Endothelial cell (in vitro differentiated cells): ENCODE results near the gene VWA7. TPM values are rescaled to one million over a fixed set of nuclear protein-coding genes. Genes with fewer than 3 reads are reported as not detected.
A peak's percentile ranks its signal among the peaks of the same experiment; 100 is the strongest.
"Not testable (repeated sequence)": the region's sequence is repeated elsewhere in the genome, so short reads cannot be mapped to it uniquely, and the experiment has no call there.

Experiments used
- DNase-seq: peaks from one replicate; pipeline ENCODE4 v3.0.0; 2021; ENCODE audit warnings: low spot score
- H3K27ac Mint-ChIP-seq: one replicate; pipeline ENCODE4 v1.8.0; 2021; ENCODE audit warnings: mixed read lengths, inconsistent platforms; ENCODE audit not compliant: unreplicated experiment
- H3K27me3 Mint-ChIP-seq: one replicate; pipeline ENCODE4 v1.8.0; 2021; ENCODE audit warnings: mild to moderate bottlenecking, moderate library complexity, mixed read lengths, inconsistent platforms; ENCODE audit not compliant: unreplicated experiment
- H3K36me3 Mint-ChIP-seq: one replicate; pipeline ENCODE4 v1.8.0; 2021; ENCODE audit warnings: mild to moderate bottlenecking, low read depth, mixed read lengths, inconsistent platforms; ENCODE audit not compliant: unreplicated experiment
- H3K4me1 Mint-ChIP-seq: one replicate; pipeline ENCODE4 v1.8.0; 2021; ENCODE audit warnings: mild to moderate bottlenecking, mixed read lengths, inconsistent platforms; ENCODE audit not compliant: unreplicated experiment
- H3K4me3 Mint-ChIP-seq: one replicate; pipeline ENCODE4 v1.8.0; 2021; ENCODE audit warnings: mild to moderate bottlenecking, mixed read lengths, inconsistent platforms; ENCODE audit not compliant: unreplicated experiment
- H3K9me3 Mint-ChIP-seq: one replicate; pipeline ENCODE4 v1.8.0; 2021; ENCODE audit warnings: mixed read lengths, inconsistent platforms; ENCODE audit not compliant: unreplicated experiment
- total RNA-seq: library from RNA; stranded (reverse); fragmentation: NEBNext Ultra II Directional; extraction: Animal tissue kit (Norgen Biotek cat#: 25700); gene quantifications from one replicate; pipeline ENCODE4 v1.2.1, GENCODE V29; 2021; ENCODE audit not compliant: unreplicated experiment
- TF ChIP-seq, protein P1 (sequence below): fragments of 200-600 bp; sonication (generic); IDR thresholded peaks from one replicate; pipeline ENCODE4 v1.5.0; 2021; ENCODE audit warnings: antibody characterized with exemption; ENCODE audit not compliant: unreplicated experiment

The VWA7 gene
- total RNA-seq, 1 donor from 2014 or later, result 0.74 TPM

DNA sequence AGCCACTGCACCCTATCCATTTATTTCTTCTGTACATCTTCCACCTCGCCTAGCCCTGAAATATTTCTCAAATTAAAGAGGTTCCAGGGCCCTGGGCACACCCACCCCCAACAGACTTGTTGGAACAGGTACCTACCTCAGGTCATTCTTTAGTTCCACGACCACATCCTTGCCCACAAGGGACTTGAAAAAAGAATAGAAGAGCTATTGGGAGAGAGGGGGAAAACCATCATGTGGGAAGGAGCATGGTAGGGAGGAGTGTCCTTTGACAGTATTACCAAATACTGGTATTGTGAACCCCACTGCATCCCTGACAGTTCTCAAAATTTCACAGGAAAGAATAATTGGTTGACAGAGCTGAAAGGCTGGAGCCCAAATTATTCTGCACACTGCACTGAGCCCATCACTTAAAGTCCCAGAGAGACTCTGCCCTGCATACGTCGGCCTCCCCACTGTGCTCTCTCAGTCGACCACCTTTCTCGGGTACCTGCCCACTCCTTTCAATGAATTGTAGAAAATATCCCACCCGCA is 28.9 kb upstream of the VWA7 start:
- TF ChIP-seq, protein P1, sequence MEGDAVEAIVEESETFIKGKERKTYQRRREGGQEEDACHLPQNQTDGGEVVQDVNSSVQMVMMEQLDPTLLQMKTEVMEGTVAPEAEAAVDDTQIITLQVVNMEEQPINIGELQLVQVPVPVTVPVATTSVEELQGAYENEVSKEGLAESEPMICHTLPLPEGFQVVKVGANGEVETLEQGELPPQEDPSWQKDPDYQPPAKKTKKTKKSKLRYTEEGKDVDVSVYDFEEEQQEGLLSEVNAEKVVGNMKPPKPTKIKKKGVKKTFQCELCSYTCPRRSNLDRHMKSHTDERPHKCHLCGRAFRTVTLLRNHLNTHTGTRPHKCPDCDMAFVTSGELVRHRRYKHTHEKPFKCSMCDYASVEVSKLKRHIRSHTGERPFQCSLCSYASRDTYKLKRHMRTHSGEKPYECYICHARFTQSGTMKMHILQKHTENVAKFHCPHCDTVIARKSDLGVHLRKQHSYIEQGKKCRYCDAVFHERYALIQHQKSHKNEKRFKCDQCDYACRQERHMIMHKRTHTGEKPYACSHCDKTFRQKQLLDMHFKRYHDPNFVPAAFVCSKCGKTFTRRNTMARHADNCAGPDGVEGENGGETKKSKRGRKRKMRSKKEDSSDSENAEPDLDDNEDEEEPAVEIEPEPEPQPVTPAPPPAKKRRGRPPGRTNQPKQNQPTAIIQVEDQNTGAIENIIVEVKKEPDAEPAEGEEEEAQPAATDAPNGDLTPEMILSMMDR, result no peak
- no peaks in the 10 kb centered on the region for H3K36me3 Mint-ChIP-seq
- peak overlapping the region; percentile 95 for H3K4me3 Mint-ChIP-seq
- no peak for DNase-seq
- peak overlapping the region; percentile 80 for H3K27ac Mint-ChIP-seq
- peaks cover 4% of the 10 kb centered on the region for H3K27me3 Mint-ChIP-seq
- H3K9me3 Mint-ChIP-seq, result no peaks in the 10 kb centered on the region
- H3K4me1 Mint-ChIP-seq, result peaks cover 15% of the 10 kb centered on the region

DNA sequence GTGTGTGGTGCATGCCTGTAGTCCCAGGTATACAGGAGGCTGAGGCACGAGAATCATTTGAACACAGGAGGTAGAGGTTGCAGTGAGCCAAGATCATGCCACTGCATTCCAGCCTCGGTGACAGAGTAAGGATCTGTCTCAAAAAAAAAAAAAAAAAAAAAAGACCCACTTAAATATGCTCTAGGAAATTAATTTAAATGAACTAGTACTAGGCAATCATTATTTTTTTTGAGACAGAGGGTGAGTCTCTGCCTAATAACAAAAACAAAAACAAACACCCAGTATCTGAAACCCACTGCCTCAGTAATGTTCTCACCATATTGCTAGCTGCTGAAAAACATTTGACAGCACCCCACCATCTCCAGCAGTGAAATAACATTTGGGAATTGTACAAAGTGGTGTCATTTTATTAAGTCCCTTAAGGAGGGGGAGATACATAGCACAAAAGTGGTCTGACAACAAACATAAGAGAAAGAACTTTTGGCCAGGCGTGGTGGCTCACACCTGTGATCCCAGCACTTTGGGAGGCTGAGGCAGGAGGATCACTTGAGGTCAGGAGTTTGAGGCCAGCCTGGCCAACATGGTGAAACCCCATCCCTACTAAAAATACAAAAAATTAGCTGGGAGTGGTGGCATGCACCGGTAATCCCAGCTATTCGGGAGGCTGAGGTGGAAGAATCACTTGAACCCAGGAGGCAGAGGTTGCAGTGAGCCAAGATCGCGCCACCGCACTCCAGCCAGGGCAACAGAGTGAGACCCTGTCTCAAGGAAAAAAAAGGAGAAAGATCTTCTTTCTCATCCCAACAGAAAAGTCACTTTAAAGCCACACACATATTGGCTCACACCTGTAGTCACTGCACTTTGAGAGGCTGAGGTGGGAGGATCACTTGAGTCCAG is 24.2 kb upstream of the VWA7 start:
- not testable (repeated sequence) for H3K27me3 Mint-ChIP-seq, H3K27ac Mint-ChIP-seq, H3K36me3 Mint-ChIP-seq

DNA sequence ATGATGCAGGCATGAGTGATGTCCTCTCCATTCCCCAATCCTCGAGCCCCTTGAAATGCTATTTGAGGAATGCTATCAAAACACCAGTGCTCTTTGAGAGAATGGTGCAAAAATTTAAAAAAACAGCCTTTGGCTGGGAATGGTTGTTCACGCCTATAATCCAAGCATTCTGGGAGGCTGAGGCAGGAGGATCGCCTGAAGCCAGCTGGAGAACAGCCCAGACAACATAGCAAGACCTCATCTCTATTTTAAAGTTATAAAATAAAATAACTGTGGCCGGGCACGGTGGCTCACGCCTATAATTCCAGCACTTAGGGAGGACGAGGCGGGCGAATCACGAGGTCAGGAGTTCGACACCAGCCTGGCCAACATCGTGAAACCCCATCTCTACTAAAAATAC is 22.7 kb upstream of the VWA7 start:
- TF ChIP-seq, protein P1, result no peak
- H3K9me3 Mint-ChIP-seq, result no peaks in the 10 kb centered on the region
- H3K27me3 Mint-ChIP-seq, result peaks cover 6% of the 10 kb centered on the region
- no peak overlapping the region for H3K27ac Mint-ChIP-seq
- no peak overlapping the region for H3K4me3 Mint-ChIP-seq
- peaks cover 4% of the 10 kb centered on the region for H3K36me3 Mint-ChIP-seq
- no peak for DNase-seq
- peaks cover 8% of the 10 kb centered on the region for H3K4me1 Mint-ChIP-seq

More for the DNA sequence above, 24.2 kb upstream of the VWA7 start:
- H3K9me3 Mint-ChIP-seq, H3K4me3 Mint-ChIP-seq, DNase-seq, H3K4me1 Mint-ChIP-seq: not testable (repeated sequence)

DNA sequence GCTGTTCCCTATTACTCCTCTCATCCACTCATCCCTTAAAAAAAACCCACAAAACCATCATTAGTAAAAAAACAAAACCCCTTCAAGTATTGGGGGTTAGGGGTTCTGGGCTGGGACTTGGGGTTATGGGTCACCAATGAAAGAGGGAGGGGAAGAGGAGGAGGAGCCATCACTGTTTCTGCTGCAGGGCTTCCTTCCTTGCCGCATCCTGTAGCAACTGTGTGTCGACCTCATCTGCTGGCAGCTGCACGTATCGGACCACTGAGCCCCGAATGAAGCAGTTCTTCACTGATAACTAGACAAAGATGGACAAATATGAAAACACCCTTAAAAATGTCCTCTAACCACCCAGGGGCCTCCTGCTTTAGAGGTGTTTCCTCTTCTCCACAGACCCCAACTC is 20.5 kb upstream of the VWA7 start:
- no peak overlapping the region for H3K27ac Mint-ChIP-seq
- peaks cover 14% of the 10 kb centered on the region for H3K4me1 Mint-ChIP-seq
- peaks cover 4% of the 10 kb centered on the region for H3K36me3 Mint-ChIP-seq
- H3K9me3 Mint-ChIP-seq, result no peaks in the 10 kb centered on the region
- H3K4me3 Mint-ChIP-seq, result no peak overlapping the region
- H3K27me3 Mint-ChIP-seq, result peaks cover 6% of the 10 kb centered on the region
- TF ChIP-seq, protein P1, result no peak
- DNase-seq, result no peak

DNA sequence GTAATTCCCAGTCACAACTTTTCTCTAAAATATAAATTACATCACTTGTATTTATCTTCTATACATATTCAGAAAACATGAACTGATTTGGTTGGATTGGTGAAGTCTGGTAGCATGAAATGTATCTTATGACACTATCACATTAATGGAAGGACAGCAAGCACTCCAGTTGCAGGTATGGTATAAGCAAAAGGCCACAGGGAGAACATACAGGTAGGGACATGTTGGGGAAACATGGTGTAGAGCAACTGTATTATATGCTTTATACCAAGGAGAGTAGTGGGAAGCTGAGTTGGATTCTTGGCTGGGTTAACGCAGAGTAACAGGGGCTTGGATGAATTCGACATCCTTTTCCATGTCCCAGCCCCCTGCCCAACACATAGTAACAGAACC is 19.9 kb upstream of the VWA7 start:
- H3K9me3 Mint-ChIP-seq, result no peaks in the 10 kb centered on the region
- TF ChIP-seq, protein P1, result no peak
- peaks cover 6% of the 10 kb centered on the region for H3K27me3 Mint-ChIP-seq
- peak overlapping the region; percentile 75 for H3K4me3 Mint-ChIP-seq
- peaks cover 14% of the 10 kb centered on the region for H3K4me1 Mint-ChIP-seq
- no peak for DNase-seq
- H3K36me3 Mint-ChIP-seq, result peaks cover 4% of the 10 kb centered on the region
- no peak overlapping the region for H3K27ac Mint-ChIP-seq
